ENCODE measurements around the gene ALDH18A1.
"Not testable (repeated sequence)": the region's sequence is repeated elsewhere in the genome, so short reads cannot be mapped to it uniquely, and the experiment has no call there.

ALDH18A1 gene

GRCh38 chr10:95656291-95657164 lies at the start of gene ALDH18A1:
Gene ALDH18A1 (minus strand): TSS chr10:95656711. CDS start chr10:95653377, 3,334 bp downstream.
- DNase-seq (ENCODE audit: low read depth), result peak; percentile 90

GRCh38 chr10:95698415-95698814 lies 41.9 kb upstream of the ALDH18A1 start:
- no peak for DNase-seq (ENCODE audit: low read depth)

- no peak for DNase-seq (ENCODE audit: low read depth)
Observed at GRCh38 chr10:95697429-95697828, 40.9 kb upstream of the ALDH18A1 start.

GRCh38 chr10:95694665-95695064 lies 38.2 kb upstream of the ALDH18A1 start:
- DNase-seq (ENCODE audit: low read depth), result no peak

- DNase-seq (ENCODE audit: low read depth), result peak; percentile 97
Observed at GRCh38 chr10:95693668-95694534, 37.4 kb upstream of the ALDH18A1 start, which contains the start of gene TCTN3. Gene TCTN3 (minus strand): TSS chr10:95693927. CDS start chr10:95693899, 28 bp downstream.

GRCh38 chr10:95693071-95693667 lies 36.7 kb upstream of the ALDH18A1 start:
- no peak for DNase-seq (ENCODE audit: low read depth)

- no peak for DNase-seq (ENCODE audit: low read depth)
Observed at GRCh38 chr10:95691281-95691680, 34.8 kb upstream of the ALDH18A1 start.

GRCh38 chr10:95688648-95689047 lies 32.1 kb upstream of the ALDH18A1 start:
- DNase-seq (ENCODE audit: low read depth), result no peak

GRCh38 chr10:95683966-95684365 lies 27.5 kb upstream of the ALDH18A1 start:
- DNase-seq (ENCODE audit: low read depth), result no peak

- DNase-seq (ENCODE audit: low read depth), result no peak
Observed at GRCh38 chr10:95675403-95676116, 19.0 kb upstream of the ALDH18A1 start.

- DNase-seq (ENCODE audit: low read depth), result no peak
Observed at GRCh38 chr10:95674643-95675042, 18.1 kb upstream of the ALDH18A1 start.

GRCh38 chr10:95672641-95673040 lies 16.1 kb upstream of the ALDH18A1 start:
- not testable (repeated sequence) for DNase-seq (ENCODE audit: low read depth)

GRCh38 chr10:95664543-95664942 lies 8.0 kb upstream of the ALDH18A1 start:
- DNase-seq (ENCODE audit: low read depth), result no peak

- no peak for DNase-seq (ENCODE audit: low read depth)
Observed at GRCh38 chr10:95663496-95663895, 7.0 kb upstream of the ALDH18A1 start.

GRCh38 chr10:95661818-95662217 lies 5.3 kb upstream of the ALDH18A1 start:
- no peak for DNase-seq (ENCODE audit: low read depth)

- no peak for DNase-seq (ENCODE audit: low read depth)
Observed at GRCh38 chr10:95660283-95660682, 3.8 kb upstream of the ALDH18A1 start.

- DNase-seq (ENCODE audit: low read depth), result no peak
Observed at GRCh38 chr10:95657250-95657649, 739 bp upstream of the ALDH18A1 start.

- DNase-seq (ENCODE audit: low read depth), result no peak
Observed at GRCh38 chr10:95655571-95656290, 780 bp downstream of the ALDH18A1 start.

GRCh38 chr10:95653895-95654294 lies 2.6 kb downstream of the ALDH18A1 start:
- DNase-seq (ENCODE audit: low read depth), result no peak

- no peak for DNase-seq (ENCODE audit: low read depth)
Observed at GRCh38 chr10:95651346-95652060, 5.0 kb downstream of the ALDH18A1 start.
